ENCODE results near the gene TMEM150A.
A peak's percentile ranks its signal among the peaks of the same experiment; 100 is the strongest.
"Not testable (repeated sequence)": the region's sequence is repeated elsewhere in the genome, so short reads cannot be mapped to it uniquely, and the experiment has no call there.

The TMEM150A gene

GRCh38 chr2:85602476-85603234, at the start of gene TMEM150A:
Gene TMEM150A (minus strand): TSS chr2:85602698. CDS start chr2:85601948, 750 bp downstream.
- peak; percentile 49 for DNase-seq

GRCh38 chr2:85652056-85652455, 49.6 kb upstream of the TMEM150A start:
- no peak for DNase-seq

GRCh38 chr2:85651097-85651496, 48.6 kb upstream of the TMEM150A start:
- no peak for DNase-seq

GRCh38 chr2:85650456-85650855, 48.0 kb upstream of the TMEM150A start:
- DNase-seq: no peak

GRCh38 chr2:85649201-85650190, 47.0 kb upstream of the TMEM150A start:
- no peak for DNase-seq

GRCh38 chr2:85648619-85649018, 46.1 kb upstream of the TMEM150A start:
- DNase-seq: no peak

- DNase-seq: no peak
These were observed 45.5 kb upstream of the TMEM150A start for GRCh38 chr2:85647823-85648526.

GRCh38 chr2:85646166-85646565, 43.7 kb upstream of the TMEM150A start:
- DNase-seq: no peak

GRCh38 chr2:85644909-85645308, 42.4 kb upstream of the TMEM150A start:
- DNase-seq: no peak

- DNase-seq: no peak
These were observed 40.2 kb upstream of the TMEM150A start for GRCh38 chr2:85642725-85643124.

- no peak for DNase-seq
These were observed 33.1 kb upstream of the TMEM150A start for GRCh38 chr2:85635636-85636035.

GRCh38 chr2:85635011-85635410, 32.5 kb upstream of the TMEM150A start:
- DNase-seq: no peak

- no peak for DNase-seq
These were observed 28.8 kb upstream of the TMEM150A start for GRCh38 chr2:85631316-85631715.

- DNase-seq: no peak
These were observed 26.2 kb upstream of the TMEM150A start for GRCh38 chr2:85628658-85629057.

- DNase-seq: no peak
These were observed 21.5 kb upstream of the TMEM150A start for GRCh38 chr2:85623991-85624390.

GRCh38 chr2:85621338-85621737, 18.8 kb upstream of the TMEM150A start:
- DNase-seq: no peak

GRCh38 chr2:85619617-85620016, 17.1 kb upstream of the TMEM150A start:
- DNase-seq: no peak

- not testable (repeated sequence) for DNase-seq
These were observed 15.2 kb upstream of the TMEM150A start for GRCh38 chr2:85617723-85618122.

- no peak for DNase-seq
These were observed 12.9 kb upstream of the TMEM150A start for GRCh38 chr2:85615413-85615728.

- not testable (repeated sequence) for DNase-seq
These were observed 12.3 kb upstream of the TMEM150A start for GRCh38 chr2:85614757-85615156.

- no peak for DNase-seq
These were observed 11.4 kb upstream of the TMEM150A start for GRCh38 chr2:85613717-85614515.
